OCI-LY3 (cell line): ENCODE results near the gene SSBP2.

ENCODE experiments used
- H2AFZ ChIP-seq: fragments of 200-600, 300-600 bp; shearing (Covaris generic); 2 replicates; pipeline ENCODE4 v1.6.0; 2014; ENCODE audit warnings: antibody characterized with exemption, low read depth, low read length
- H3K27ac ChIP-seq: fragments of 200-600, 300-600 bp; sonication (generic); 2 replicates; pipeline ENCODE4 v1.5.1; 2014; ENCODE audit warnings: mild to moderate bottlenecking, low read length, moderate library complexity, mixed read lengths
- H3K27me3 ChIP-seq: fragments of 200-600, 300-600 bp; sonication (generic); 2 replicates; pipeline ENCODE4 v1.6.1; 2014; ENCODE audit warnings: low read depth, low read length, mixed read lengths
- H3K36me3 ChIP-seq: fragments of 200-600, 300-600 bp; sonication (generic); replicated peaks from 2 replicates; pipeline ENCODE3; 2014; ENCODE audit warnings: low read depth, low read length, mixed read lengths
- H3K4me1 ChIP-seq: fragments of 300-600, 200-600 bp; sonication (generic); 2 replicates; pipeline ENCODE4 v1.6.1; 2014; ENCODE audit warnings: low read length, mixed read lengths
- H3K4me2 ChIP-seq: fragments of 200-600, 300-600 bp; sonication (generic); 2 replicates; pipeline ENCODE4 v1.6.1; 2014; ENCODE audit warnings: low read length, mixed read lengths
- H3K4me3 ChIP-seq: fragments of 300-600, 200-600 bp; sonication (generic); 2 replicates; pipeline ENCODE4 v1.5.1; 2014; ENCODE audit warnings: antibody characterized with exemption, mild to moderate bottlenecking, low read length, moderate library complexity
- H3K79me2 ChIP-seq: fragments of 300-600, 200-600 bp; shearing (Covaris generic); 2 replicates; pipeline ENCODE4 v1.6.1; 2014; ENCODE audit warnings: mild to moderate bottlenecking, low read length, mixed read lengths
- H3K9ac ChIP-seq: fragments of 300-600, 200-600 bp; shearing (Covaris generic); 2 replicates; pipeline ENCODE4 v1.6.0; 2014; ENCODE audit warnings: mild to moderate bottlenecking, low read length, moderate library complexity
- H3K9me3 ChIP-seq: fragments of 200-600, 300-600 bp; shearing (Covaris generic); 2 replicates; pipeline ENCODE4 v1.6.1; 2014; ENCODE audit warnings: low read length, mixed read lengths; ENCODE audit not compliant: insufficient read depth
- H4K20me1 ChIP-seq: fragments of 200-600, 300-600 bp; sonication (generic); 2 replicates; pipeline ENCODE4 v1.6.1; 2016; ENCODE audit warnings: low read length, mixed read lengths; ENCODE audit not compliant: insufficient read depth
- EZH2phosphoT487 ChIP-seq: fragments of 200-600 bp; shearing (Covaris generic); IDR thresholded peaks from 2 replicates; pipeline ENCODE4 v1.6.1; 2018; ENCODE audit warnings: antibody characterized with exemption, mixed run types, low read depth
- TF ChIP-seq, protein P1 (sequence below): fragments of 200-600, 300-600 bp; sonication (generic); IDR thresholded peaks from 2 replicates; pipeline ENCODE4 v1.5.1; 2014; ENCODE audit warnings: antibody characterized with exemption, low read length, low read depth

The SSBP2 gene

DNA sequence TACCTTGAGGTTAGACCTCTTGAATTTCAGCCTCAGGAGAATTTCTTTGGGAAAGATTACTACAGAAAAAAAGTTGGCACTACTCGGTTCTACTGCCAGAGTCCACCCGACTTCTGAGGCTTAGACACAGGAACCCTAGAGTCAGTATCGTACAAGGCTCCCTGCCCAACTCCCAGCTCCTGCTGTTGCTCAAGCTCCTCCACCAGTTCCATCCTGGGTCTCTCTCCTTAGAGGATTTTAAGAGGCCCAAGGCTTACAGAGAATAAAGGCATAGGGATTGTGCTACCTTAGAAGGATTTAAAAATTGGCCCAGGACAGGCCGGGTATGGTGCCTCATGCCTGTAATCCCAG is 29.0 kb upstream of the SSBP2 start:
- Histone ChIP-seq H3K4me1 (peaks cover 10% of the 10 kb centered on the region), H4K20me1 (no peaks in the 10 kb centered on the region), H3K27me3 (no peaks in the 10 kb centered on the region), H2AFZ (peak overlapping the region; percentile 99), H3K9me3 (no peaks in the 10 kb centered on the region), H3K36me3 (no peaks in the 10 kb centered on the region), H3K4me2 (no peak overlapping the region), H3K27ac (no peak overlapping the region), H3K79me2 (no peaks in the 10 kb centered on the region), H3K9ac (no peak overlapping the region), H3K4me3 (no peak overlapping the region)
- no peak for TF ChIP-seq EZH2phosphoT487
- TF ChIP-seq, protein P1, sequence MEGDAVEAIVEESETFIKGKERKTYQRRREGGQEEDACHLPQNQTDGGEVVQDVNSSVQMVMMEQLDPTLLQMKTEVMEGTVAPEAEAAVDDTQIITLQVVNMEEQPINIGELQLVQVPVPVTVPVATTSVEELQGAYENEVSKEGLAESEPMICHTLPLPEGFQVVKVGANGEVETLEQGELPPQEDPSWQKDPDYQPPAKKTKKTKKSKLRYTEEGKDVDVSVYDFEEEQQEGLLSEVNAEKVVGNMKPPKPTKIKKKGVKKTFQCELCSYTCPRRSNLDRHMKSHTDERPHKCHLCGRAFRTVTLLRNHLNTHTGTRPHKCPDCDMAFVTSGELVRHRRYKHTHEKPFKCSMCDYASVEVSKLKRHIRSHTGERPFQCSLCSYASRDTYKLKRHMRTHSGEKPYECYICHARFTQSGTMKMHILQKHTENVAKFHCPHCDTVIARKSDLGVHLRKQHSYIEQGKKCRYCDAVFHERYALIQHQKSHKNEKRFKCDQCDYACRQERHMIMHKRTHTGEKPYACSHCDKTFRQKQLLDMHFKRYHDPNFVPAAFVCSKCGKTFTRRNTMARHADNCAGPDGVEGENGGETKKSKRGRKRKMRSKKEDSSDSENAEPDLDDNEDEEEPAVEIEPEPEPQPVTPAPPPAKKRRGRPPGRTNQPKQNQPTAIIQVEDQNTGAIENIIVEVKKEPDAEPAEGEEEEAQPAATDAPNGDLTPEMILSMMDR: no peak

DNA sequence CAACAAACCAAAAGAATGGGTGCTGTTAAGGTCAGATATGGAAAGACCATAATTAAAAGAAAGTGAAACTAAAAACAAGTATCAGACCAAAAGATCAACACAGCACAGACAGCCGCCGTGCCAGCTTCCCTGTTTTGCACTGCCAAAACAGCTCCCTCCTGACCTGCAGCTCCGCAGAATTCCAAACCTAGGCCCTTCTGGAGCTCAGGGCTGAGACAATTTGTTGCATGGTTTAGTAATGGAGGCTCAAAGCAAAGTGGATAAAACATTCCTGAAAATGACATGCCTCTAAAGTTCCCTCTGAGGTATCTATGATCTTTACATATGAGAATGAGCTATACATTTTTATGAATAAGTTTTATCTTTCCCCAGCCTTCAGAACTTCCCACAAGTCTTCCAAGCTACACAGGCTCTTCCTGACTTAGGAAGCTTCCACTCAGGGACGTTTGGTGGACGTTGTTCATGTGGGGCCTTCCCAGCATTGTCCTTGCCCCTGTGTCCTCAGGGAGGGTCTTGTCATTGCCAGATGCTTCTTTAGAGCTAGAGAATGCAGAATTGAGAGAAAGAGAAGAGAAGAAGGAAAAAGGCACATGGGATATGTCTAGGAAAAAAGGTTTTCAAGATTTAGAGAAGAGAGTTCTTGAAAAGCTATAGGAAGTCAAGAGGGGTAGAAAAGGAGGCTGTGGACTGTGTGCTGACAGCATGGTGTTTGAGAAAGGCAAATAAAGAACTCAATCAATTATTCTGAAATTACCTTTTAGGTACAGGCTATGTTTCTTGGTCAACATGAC is 28.4 kb upstream of the SSBP2 start:
- H3K36me3 ChIP-seq: no peaks in the 10 kb centered on the region
- H2AFZ ChIP-seq: peak overlapping the region; percentile 99
- no peak overlapping the region for H3K27ac ChIP-seq
- peak overlapping the region; percentile 95 for H3K4me2 ChIP-seq
- peak overlapping the region; percentile 73 for H3K4me3 ChIP-seq
- H3K9ac ChIP-seq: peak overlapping the region; percentile 62
- no peaks in the 10 kb centered on the region for H3K79me2 ChIP-seq
- H3K27me3 ChIP-seq: no peaks in the 10 kb centered on the region
- H4K20me1 ChIP-seq: no peaks in the 10 kb centered on the region
- peaks cover 10% of the 10 kb centered on the region for H3K4me1 ChIP-seq
- no peaks in the 10 kb centered on the region for H3K9me3 ChIP-seq
- TF ChIP-seq EZH2phosphoT487: no peak
- TF ChIP-seq, protein P1: no peak

DNA sequence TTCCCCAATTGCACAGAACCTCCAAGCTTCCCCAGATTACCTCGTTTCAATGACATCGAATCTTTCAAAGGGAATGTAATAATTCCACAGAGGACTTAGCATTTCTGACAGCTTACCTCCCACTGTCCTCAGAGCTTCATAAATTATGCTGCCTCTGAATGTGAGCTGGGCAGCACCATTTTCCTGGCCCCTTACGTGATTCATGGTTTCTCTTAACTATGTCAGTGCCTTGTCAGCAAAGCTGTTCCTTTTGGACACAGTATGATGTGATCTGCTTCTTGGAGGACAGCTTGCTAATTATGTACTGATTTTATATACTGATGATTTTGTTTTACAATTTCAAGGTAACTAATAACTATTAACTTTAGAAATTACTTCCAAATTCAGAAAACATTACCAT is 27.7 kb upstream of the SSBP2 start:
- TF ChIP-seq, protein P1: no peak
- TF ChIP-seq EZH2phosphoT487: no peak
- no peaks in the 10 kb centered on the region for H3K79me2 ChIP-seq
- peak overlapping the region; percentile 62 for H3K9ac ChIP-seq
- H3K4me1 ChIP-seq: peaks cover 10% of the 10 kb centered on the region
- H2AFZ ChIP-seq: peak overlapping the region; percentile 99
- H3K4me2 ChIP-seq: peak overlapping the region; percentile 95
- H3K27me3 ChIP-seq: no peaks in the 10 kb centered on the region
- H3K27ac ChIP-seq: no peak overlapping the region
- H3K9me3 ChIP-seq: no peaks in the 10 kb centered on the region
- no peaks in the 10 kb centered on the region for H3K36me3 ChIP-seq
- H4K20me1 ChIP-seq: no peaks in the 10 kb centered on the region
- peak overlapping the region; percentile 73 for H3K4me3 ChIP-seq

DNA sequence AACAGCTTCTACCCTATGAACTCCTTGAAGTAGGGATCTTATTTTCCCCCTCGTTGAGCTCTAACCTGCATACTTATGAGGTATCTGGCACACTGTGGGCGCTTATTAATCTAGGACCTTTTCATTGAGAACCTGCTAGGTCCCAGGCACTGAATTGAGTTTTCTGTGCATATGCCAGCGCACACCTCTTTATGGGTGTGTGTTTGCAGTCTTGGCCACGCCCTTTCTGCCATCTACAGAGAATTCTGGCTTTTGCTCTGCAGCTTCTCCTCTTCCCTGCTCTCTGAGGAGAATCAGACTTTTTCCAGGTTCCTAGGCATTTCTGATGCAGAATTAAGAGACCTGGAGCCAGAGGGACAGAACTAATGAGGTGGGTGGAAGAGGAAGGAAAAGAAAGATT is 25.4 kb upstream of the SSBP2 start:
- H3K9ac ChIP-seq: no peak overlapping the region
- no peak overlapping the region for H3K4me2 ChIP-seq
- H3K27ac ChIP-seq: no peak overlapping the region
- no peak overlapping the region for H3K4me3 ChIP-seq
- TF ChIP-seq, protein P1: no peak
- TF ChIP-seq EZH2phosphoT487: no peak
- H2AFZ ChIP-seq: no peak overlapping the region
- H3K79me2 ChIP-seq: no peaks in the 10 kb centered on the region
- no peaks in the 10 kb centered on the region for H3K9me3 ChIP-seq
- H4K20me1 ChIP-seq: no peaks in the 10 kb centered on the region
- no peaks in the 10 kb centered on the region for H3K27me3 ChIP-seq
- no peaks in the 10 kb centered on the region for H3K36me3 ChIP-seq
- H3K4me1 ChIP-seq: peaks cover 10% of the 10 kb centered on the region
